Brain microvascular endothelial cell (primary cell): ENCODE measurements around the gene HKDC1.
A peak's percentile ranks its signal among the peaks of the same experiment; 100 is the strongest.

Source experiments
- DNase-seq: peaks from one replicate; pipeline ENCODE4 v3.0.0-alpha.2; 2020
- H3K27ac ChIP-seq: fragments of 250-450 bp; sonication (Bioruptor Pico); 2 replicates; pipeline ENCODE4 v1.5.1; 2020; ENCODE audit warnings: mild to moderate bottlenecking, moderate library complexity
- H3K27me3 ChIP-seq: fragments of 250-450 bp; sonication (Bioruptor Pico); replicated peaks from 2 replicates; pipeline ENCODE4 v1.5.1; 2020; ENCODE audit warnings: mild to moderate bottlenecking
- H3K36me3 ChIP-seq: fragments of 250-450 bp; sonication (Bioruptor Pico); replicated peaks from 2 replicates; pipeline ENCODE4 v1.5.1; 2020; ENCODE audit warnings: mild to moderate bottlenecking
- H3K4me3 ChIP-seq: 2 replicates; pipeline ENCODE4 v1.5.1; 2011; ENCODE audit warnings: low read depth, mild to moderate bottlenecking, control low read depth, low read length, moderate library complexity
- CTCF ChIP-seq: IDR thresholded peaks from 2 replicates; pipeline ENCODE4 v1.5.1; 2011; ENCODE audit warnings: low read depth, mild to moderate bottlenecking, moderate library complexity, low read length, control low read depth, inconsistent platforms; ENCODE audit errors: missing control alignments
- in situ Hi-C: cut with HindIII; loops from 2 replicates; pipeline ENCODE4 v1.10.0; 2017; ENCODE audit warnings: low sequenced_read_pairs, low pct_ligation_motif_present

The HKDC1 gene

GRCh38 chr10:69214666-69215131, 5.4 kb upstream of the HKDC1 start:
- DNase-seq = no peak
- no peak overlapping the region for H3K4me3 ChIP-seq
- no peaks in the 10 kb centered on the region for H3K36me3 ChIP-seq
- no peak overlapping the region for H3K27ac ChIP-seq
- no peaks in the 10 kb centered on the region for H3K27me3 ChIP-seq
- TF ChIP-seq CTCF = no peak
- in situ Hi-C loops = no loop called here

- Histone ChIP-seq H3K4me3 (no peak overlapping the region), H3K27ac (no peak overlapping the region)
- no peak for DNase-seq
Observed at GRCh38 chr10:69215405-69216171, 4.5 kb upstream of the HKDC1 start.

GRCh38 chr10:69216577-69217118, 3.5 kb upstream of the HKDC1 start:
- Histone ChIP-seq H3K27me3 (no peaks in the 10 kb centered on the region), H3K4me3 (no peak overlapping the region), H3K27ac (peak overlapping the region; percentile 28), H3K36me3 (no peaks in the 10 kb centered on the region)
- in situ Hi-C loops = no loop called here
- no peak for DNase-seq
- TF ChIP-seq CTCF = no peak

More at GRCh38 chr10:69215405-69216171, 4.5 kb upstream of the HKDC1 start:
- in situ Hi-C loops = no loop called here
- no peaks in the 10 kb centered on the region for H3K36me3 ChIP-seq
- TF ChIP-seq CTCF = no peak
- H3K27me3 ChIP-seq = no peaks in the 10 kb centered on the region

GRCh38 chr10:69217119-69217754, 2.9 kb upstream of the HKDC1 start:
- in situ Hi-C loops = no loop called here
- TF ChIP-seq CTCF = no peak
- no peak overlapping the region for H3K4me3 ChIP-seq
- no peaks in the 10 kb centered on the region for H3K36me3 ChIP-seq
- H3K27ac ChIP-seq = peak overlapping the region; percentile 28
- DNase-seq = peak; percentile 59
- H3K27me3 ChIP-seq = no peaks in the 10 kb centered on the region

- no peaks in the 10 kb centered on the region for H3K36me3 ChIP-seq
- no peak for TF ChIP-seq CTCF
- in situ Hi-C loops = no loop called here
- H3K4me3 ChIP-seq = no peak overlapping the region
- no peak overlapping the region for H3K27ac ChIP-seq
- DNase-seq = no peak
- no peaks in the 10 kb centered on the region for H3K27me3 ChIP-seq
Observed at GRCh38 chr10:69218831-69219230, 1.3 kb upstream of the HKDC1 start.
